Endothelial cell of umbilical vein (primary cell): ENCODE measurements around the gene RUNX2. TPM values are rescaled to one million over a fixed set of nuclear protein-coding genes. Genes with fewer than 3 reads are reported as not detected.

Experiments used
- BruUV-seq: library from RNA; stranded (reverse); fragments of 400-500 nt; replicated peaks from 2 replicates; lab custom pipeline; 2021; lab: Mats Ljungman, UMichigan
- CTCF ChIA-PET: fragments of 300-600, 350-600 bp; sonication (Branson Sonifier 250); formaldehyde crosslinking; loops from one replicate; lab custom pipeline; 2021; ENCODE audit warnings: antibody characterized with exemption, inconsistent platforms; lab: Charles Lee
- POLR2A ChIA-PET: fragments of 300-600, 350-600 bp; sonication (Branson Sonifier 250); formaldehyde crosslinking; loops from one replicate; lab custom pipeline; 2021; ENCODE audit warnings: antibody characterized with exemption, inconsistent platforms; lab: Charles Lee
- DNase-seq: peaks from one replicate; pipeline ENCODE4 v3.0.0-alpha.2; 2011; ENCODE audit warnings: low read depth, low spot score
- FAIRE-seq: peaks from 2 replicates; lab custom pipeline; 2011; peaks lifted over from hg19 to GRCh38; lab: Jason Lieb, UNC
- H2AFZ ChIP-seq: 2 replicates; pipeline ENCODE4 v1.6.0; 2012; ENCODE audit warnings: low read depth, low read length, control low read depth, inconsistent platforms
- H3K27ac ChIP-seq: 2 replicates; pipeline ENCODE4 v1.5.1; 2011; ENCODE audit warnings: low read depth, mild to moderate bottlenecking, control low read depth, low read length, moderate library complexity; ENCODE audit not compliant: insufficient read depth
- H3K27me3 ChIP-seq, 2 experiments: 2 replicates each; pipeline versions ENCODE4 v1.6.0 to v1.6.1; 2011; ENCODE audit warnings: low read length in 2 of 2, mixed read lengths in 1 of 2; ENCODE audit not compliant: control insufficient read depth in 2 of 2, insufficient read depth in 2 of 2
- H3K36me3 ChIP-seq, 2 experiments: 2 replicates in 1 of 2; 3 replicates in 1 of 2; pipeline ENCODE4 v1.5.1; 2011; ENCODE audit warnings: low read length in 2 of 2, mild to moderate bottlenecking in 1 of 2, moderate library complexity in 1 of 2; ENCODE audit not compliant: control insufficient read depth in 2 of 2, insufficient read depth in 2 of 2; ENCODE audit errors: extremely low read depth in 1 of 2
- H3K4me1 ChIP-seq: 3 replicates; pipeline ENCODE4 v1.5.1; 2011; ENCODE audit warnings: mild to moderate bottlenecking, low read length; ENCODE audit not compliant: control insufficient read depth, insufficient read depth; ENCODE audit errors: extremely low read depth
- H3K4me2 ChIP-seq: 2 replicates; pipeline ENCODE4 v1.6.1; 2011; ENCODE audit warnings: low read length, control low read depth, mixed read lengths; ENCODE audit not compliant: insufficient read depth
- H3K4me3 ChIP-seq, 3 experiments: fragments of 200-600 bp in 1 of 3; sonication (generic), shearing (Covaris generic) in 1 of 3; replicated peaks in 1 of 3; 2 replicates each; pipeline ENCODE4 v1.5.1; 2011 to 2016; ENCODE audit warnings: control low read depth in 3 of 3, low read length in 3 of 3, mild to moderate bottlenecking in 2 of 3, inconsistent platforms in 1 of 3, low read depth in 1 of 3, moderate library complexity in 1 of 3; ENCODE audit not compliant: insufficient read depth in 1 of 3
- H3K79me2 ChIP-seq: 2 replicates; pipeline ENCODE4 v1.6.0; 2012; ENCODE audit warnings: low read length, inconsistent platforms; ENCODE audit not compliant: control insufficient read depth, insufficient read depth
- H3K9ac ChIP-seq: replicated peaks from 2 replicates; pipeline ENCODE3; 2011; ENCODE audit warnings: low read length, control low read depth; ENCODE audit not compliant: insufficient read depth; ENCODE audit errors: extremely low read depth
- H3K9me1 ChIP-seq: replicated peaks from 3 replicates; pipeline ENCODE4 v1.6.0; 2011; ENCODE audit warnings: mild to moderate bottlenecking, low read length; ENCODE audit not compliant: control insufficient read depth, insufficient read depth; ENCODE audit errors: extremely low read depth
- H3K9me3 ChIP-seq: replicated peaks from 2 replicates; pipeline ENCODE4 v1.5.1; 2012; ENCODE audit warnings: low read length, inconsistent platforms; ENCODE audit not compliant: control insufficient read depth, insufficient read depth
- H4K20me1 ChIP-seq: replicated peaks from 2 replicates; pipeline ENCODE3; 2011; ENCODE audit warnings: mild to moderate bottlenecking, low read length; ENCODE audit not compliant: control insufficient read depth, insufficient read depth; ENCODE audit errors: extremely low read depth
- CTCF ChIP-seq, 2 donors: IDR thresholded peaks; 1 replicate in 1 of 2; 2 replicates in 1 of 2; pipeline ENCODE4 v1.5.1; 2011; ENCODE audit warnings: low read length in 2 of 2, mild to moderate bottlenecking in 2 of 2, moderate library complexity in 2 of 2, control low read depth in 1 of 2, inconsistent platforms in 1 of 2, low read depth in 1 of 2; ENCODE audit not compliant: insufficient read depth in 1 of 2; ENCODE audit errors: extremely low read depth in 1 of 2
- GATA2 ChIP-seq: IDR thresholded peaks from 2 replicates; pipeline ENCODE4 v1.7.0; 2011; ENCODE audit warnings: low read depth, mild to moderate bottlenecking, moderate library complexity, mixed read lengths, low read length; ENCODE audit not compliant: insufficient read length, insufficient read depth
- JUN ChIP-seq: IDR thresholded peaks from 2 replicates; pipeline ENCODE4 v1.6.1; 2011; ENCODE audit warnings: borderline replicate concordance, low read depth; ENCODE audit not compliant: insufficient read length, insufficient read depth
- MYC ChIP-seq: IDR thresholded peaks from one replicate; pipeline ENCODE4 v1.6.1; 2011; ENCODE audit warnings: mild to moderate bottlenecking, low read depth, low read length
- POLR2A ChIP-seq: IDR thresholded peaks from 2 replicates; pipeline ENCODE4 v1.6.1; 2012; ENCODE audit warnings: low read depth, mild to moderate bottlenecking, control low read depth, low read length
- dilution Hi-C: fragments of 300-500 bp; cut with MboI; formaldehyde crosslinking; loops from one replicate; pipeline ENCODE4 v1.15.0; 2019; ENCODE audit warnings: low sequenced_read_pairs; ENCODE audit not compliant: extremely low pct_ligation_motif_present
- intact Hi-C: fragments of 100-400 bp; cut with micrococcal nuclease; formaldehyde crosslinking; loops from one replicate; pipeline ENCODE4 v1.10.0; 2022
- polyA plus RNA-seq, 4 experiments: library from polyadenylated mRNA; depleted of rRNA in 3 of 4; stranded (reverse) in 3 of 4; unstranded in 1 of 4; fragments of >200 nt; gene quantifications; 2 replicates each; pipeline versions ENCODE4 v1.2.1 to v1.2.3, GENCODE V29; 2011 to 2012; ENCODE audit warnings: missing spikeins in 1 of 4
- total RNA-seq: library from RNA; stranded (reverse); gene quantifications from 2 replicates; pipeline ENCODE4 v1.2.3, GENCODE V29; 2021

Gene RUNX2
- total and polyA plus RNA-seq, 2 donors (not counting 3 experiments of a cell fraction or from before 2014, with no cell fraction given) = 0.06 TPM; not detected in 1

GRCh38 chr6:45301348-45302142 lies 26.6 kb upstream of the RUNX2 start:
- Histone ChIP-seq H3K4me2 (no peak overlapping the region), H3K9me1 (no peaks in the 10 kb centered on the region), H3K9ac (no peak overlapping the region), H3K27ac (no peak overlapping the region), H3K27me3 (no peaks in the 10 kb centered on the region), H3K4me1 (no peaks in the 10 kb centered on the region), H2AFZ (no peak overlapping the region), H3K36me3 (no peaks in the 10 kb centered on the region), H3K79me2 (no peaks in the 10 kb centered on the region), H3K4me3 (no peak overlapping the region), H4K20me1 (no peaks in the 10 kb centered on the region), H3K9me3 (no peaks in the 10 kb centered on the region)
- DNase-seq (no peak), FAIRE-seq (no peak)
- no TSS peak for BruUV-seq
- POLR2A ChIA-PET = interaction anchor here (0.6 kb wide), 1 partner anchor 12 kb away, joined by 3 read pairs; no protein-coding TSS in a partner anchor
- intact Hi-C loops = no loop called here
- CTCF ChIA-PET = interaction anchor here (0.7 to 2.2 kb wide), 3 partner anchors 10 to 413 kb away, joined by 3 to 6 read pairs (median 3); no protein-coding TSS in a partner anchor
- no peak for TF ChIP-seq CTCF (IDR thresholded peaks at IDR 0.05; ENCODE audit: extremely low read depth in 1 of 2, insufficient read depth in 1 of 2, low read depth in 1 of 2, low read length in 2 of 2)
- dilution Hi-C loops = no loop called here

- Histone ChIP-seq H4K20me1 (no peaks in the 10 kb centered on the region), H3K9ac (no peak overlapping the region), H3K27me3 (no peaks in the 10 kb centered on the region), H2AFZ (no peak overlapping the region), H3K4me2 (no peak overlapping the region), H3K4me3 (no peak overlapping the region), H3K79me2 (no peaks in the 10 kb centered on the region), H3K27ac (no peak overlapping the region), H3K9me3 (no peaks in the 10 kb centered on the region), H3K4me1 (no peaks in the 10 kb centered on the region), H3K36me3 (no peaks in the 10 kb centered on the region), H3K9me1 (no peaks in the 10 kb centered on the region)
- intact Hi-C loops (no loop called here), dilution Hi-C loops (no loop called here)
- DNase-seq (no peak), FAIRE-seq (no peak)
- no TSS peak for BruUV-seq
- CTCF ChIA-PET = no interaction called here
- TF ChIP-seq MYC (no peak), CTCF (IDR thresholded peaks at IDR 0.05; ENCODE audit: extremely low read depth in 1 of 2, insufficient read depth in 1 of 2, low read depth in 1 of 2, low read length in 2 of 2) (no peak), JUN (no peak), GATA2 (no peak), POLR2A (no peak)
- POLR2A ChIA-PET = no interaction called here
Observed at GRCh38 chr6:45302832-45303231, 25.3 kb upstream of the RUNX2 start.
